Effector CD8-positive, alpha-beta T cell (primary cell): Measurements from ENCODE around the gene HS3ST5.
"Not testable (repeated sequence)": the region's sequence is repeated elsewhere in the genome, so short reads cannot be mapped to it uniquely, and the experiment has no call there.

ENCODE experiments used
- DNase-seq: peaks from one replicate; lab custom pipeline; 2025; lab: John Stamatoyannopoulos, UW

The HS3ST5 gene

GRCh38 chr6:114044566-114044965, 298.3 kb downstream of the HS3ST5 start:
- not testable (repeated sequence) for DNase-seq

GRCh38 chr6:114042267-114043016, 300.4 kb downstream of the HS3ST5 start:
- DNase-seq: no peak

DNA sequence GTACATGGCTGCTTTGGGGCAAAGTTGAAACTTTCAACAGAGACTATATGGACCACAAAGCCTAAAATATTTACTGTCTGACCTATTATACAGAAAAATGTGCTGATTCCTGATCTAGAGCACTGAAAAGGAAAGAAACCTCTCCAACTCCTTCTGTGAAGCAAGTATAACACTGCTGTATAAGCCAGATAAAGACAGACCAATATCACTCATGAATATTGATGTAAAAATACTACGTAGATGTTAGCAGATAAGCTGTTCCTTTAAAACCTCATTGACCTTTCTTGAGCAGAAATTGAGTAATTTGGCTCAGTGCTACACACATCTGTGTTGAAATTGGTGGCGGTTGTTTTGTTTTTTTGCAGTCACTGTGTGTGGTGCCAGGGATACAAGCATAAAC, 302.0 kb downstream of the HS3ST5 start:
- DNase-seq: no peak

- DNase-seq: no peak
These were observed 303.0 kb downstream of the HS3ST5 start for GRCh38 chr6:114039841-114040240.

DNA sequence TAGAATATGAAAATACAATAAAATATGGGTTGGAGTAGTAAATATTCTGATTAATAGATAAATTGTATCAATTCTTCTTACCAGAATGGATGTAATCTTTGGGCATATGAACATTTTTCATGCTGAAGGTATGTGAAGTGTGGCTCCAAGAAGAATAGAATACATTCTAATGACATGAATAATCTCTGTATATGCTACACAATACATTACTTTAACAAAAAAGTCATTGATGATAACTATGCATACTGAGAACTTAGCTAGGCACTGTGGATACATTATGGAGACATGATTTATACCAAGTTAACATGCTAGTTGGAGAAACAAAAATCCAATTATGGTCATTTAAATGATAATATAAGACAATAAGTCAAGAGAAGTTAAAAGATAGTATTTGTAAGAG, 309.2 kb downstream of the HS3ST5 start:
- DNase-seq: no peak

GRCh38 chr6:114032721-114033120, 310.1 kb downstream of the HS3ST5 start:
- no peak for DNase-seq

DNA sequence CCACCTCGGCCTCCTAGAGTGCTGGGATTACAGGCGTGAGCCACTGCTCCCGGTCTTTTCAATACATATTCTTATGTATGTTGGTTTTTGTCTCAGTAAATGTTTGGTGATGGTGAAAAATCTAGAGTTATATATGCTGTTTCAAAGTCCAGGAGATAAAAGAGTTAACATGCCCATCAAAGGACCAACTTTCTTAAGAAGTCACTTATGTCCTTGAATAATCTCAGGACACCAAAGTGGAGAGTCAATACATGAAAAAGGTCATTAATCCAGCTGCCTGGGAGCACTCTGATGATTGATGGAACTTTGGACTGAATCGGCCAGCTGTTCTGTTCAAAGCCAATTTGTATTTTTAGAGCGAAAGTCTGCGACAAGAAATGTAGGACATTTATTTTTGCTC, 312.1 kb downstream of the HS3ST5 start:
- DNase-seq: no peak

DNA sequence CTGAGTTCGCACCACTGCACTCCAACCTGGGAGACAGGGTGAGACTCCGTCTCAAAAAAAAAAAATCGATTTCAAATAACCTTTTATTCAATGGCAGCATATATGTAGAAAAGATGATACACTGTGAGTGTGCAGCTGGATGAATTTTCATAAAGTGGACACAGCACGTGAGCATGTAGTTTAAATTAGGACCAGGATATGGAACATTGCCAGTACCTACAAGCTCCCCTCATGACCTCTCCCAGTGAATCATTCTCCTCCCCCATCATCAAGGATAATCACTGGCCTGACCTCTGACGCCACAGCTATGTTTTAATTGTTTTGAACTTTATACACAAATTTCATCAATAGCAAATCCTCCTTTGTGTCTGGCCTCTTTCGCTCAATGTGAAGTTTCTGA, 318.1 kb downstream of the HS3ST5 start:
- DNase-seq: no peak

DNA sequence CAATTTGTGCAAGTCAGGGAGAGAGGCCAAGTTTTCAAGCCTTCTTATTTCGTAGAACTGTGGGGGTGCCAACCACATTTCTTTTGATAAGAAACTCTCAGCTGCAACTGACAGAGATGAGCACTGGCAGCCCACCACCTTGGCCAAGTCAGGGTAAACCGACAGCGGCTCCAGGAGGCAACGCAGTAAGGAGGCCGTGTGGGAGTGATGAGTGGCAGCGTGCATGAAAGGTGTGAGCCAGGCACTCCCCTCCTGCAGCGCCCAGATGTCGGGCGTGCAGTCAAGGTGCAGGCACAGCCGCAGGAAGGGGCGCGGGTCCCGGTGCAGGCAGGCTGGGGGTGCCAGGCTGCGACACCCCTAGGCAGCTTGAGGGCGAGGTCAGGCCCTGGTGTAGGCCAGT, 322.6 kb downstream of the HS3ST5 start:
- DNase-seq: no peak

- not testable (repeated sequence) for DNase-seq
These were observed 325.7 kb downstream of the HS3ST5 start for GRCh38 chr6:114017146-114017545.

DNA sequence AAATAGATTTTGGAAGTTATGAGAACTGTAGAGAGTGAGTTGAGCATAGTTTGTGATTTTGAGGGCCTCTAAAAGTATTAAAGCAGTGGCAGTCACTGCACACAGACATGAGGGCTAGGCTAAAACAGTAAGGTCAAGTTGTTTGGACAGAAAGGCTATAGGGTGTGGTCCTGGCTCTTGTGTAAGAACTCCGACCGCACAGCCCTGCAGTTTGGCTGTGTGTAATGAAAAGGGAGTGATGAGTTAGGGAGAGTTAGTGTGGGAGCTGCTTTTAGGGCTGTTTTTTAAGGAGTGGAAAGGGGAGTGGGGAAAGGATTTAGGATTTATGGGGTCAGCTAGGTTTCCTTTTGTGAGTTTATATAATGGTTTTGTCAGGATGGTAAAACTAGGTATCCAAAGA, 328.7 kb downstream of the HS3ST5 start:
- not testable (repeated sequence) for DNase-seq

GRCh38 chr6:114011486-114011885, 331.3 kb downstream of the HS3ST5 start:
- DNase-seq: not testable (repeated sequence)

DNA sequence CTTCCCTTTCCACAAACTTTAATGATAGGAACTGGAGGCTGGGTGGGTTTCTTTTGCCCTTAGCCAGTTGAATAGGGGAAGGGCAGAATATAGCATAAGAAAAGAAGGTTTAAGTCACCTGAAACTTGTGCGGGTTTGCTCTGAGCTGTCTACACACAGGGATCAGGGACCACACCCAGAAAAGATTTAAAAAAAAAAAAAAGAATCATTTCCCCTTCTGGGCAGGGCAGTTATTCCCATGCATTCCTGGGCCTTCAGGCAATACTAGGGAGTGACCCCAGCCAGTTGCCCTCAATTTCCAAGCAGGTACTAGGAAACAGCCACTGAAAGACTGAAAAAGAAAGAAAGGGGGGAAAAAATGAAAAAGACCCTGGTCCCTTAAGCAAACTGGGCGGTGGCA, 332.3 kb downstream of the HS3ST5 start:
- no peak for DNase-seq

DNA sequence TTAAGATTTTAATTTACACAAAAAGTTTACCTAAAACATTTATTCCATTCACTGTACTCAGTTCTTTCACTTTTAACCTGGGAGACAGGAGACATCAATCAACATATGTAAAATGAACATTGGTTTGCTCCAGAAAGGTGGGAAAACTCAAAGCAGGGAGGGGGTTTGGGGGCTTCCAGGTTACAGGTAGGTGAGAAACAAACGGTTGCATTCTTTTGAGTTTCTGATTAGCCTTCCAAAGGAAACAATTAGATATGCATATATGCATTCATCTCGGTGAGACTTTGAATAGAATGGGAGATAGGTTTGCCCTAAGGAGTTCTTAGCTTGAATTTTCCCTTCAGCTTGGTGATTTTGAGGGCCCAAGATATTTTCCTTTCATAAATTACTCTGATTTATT, 333.6 kb downstream of the HS3ST5 start:
- DNase-seq: no peak

GRCh38 chr6:114008331-114008730, 334.5 kb downstream of the HS3ST5 start:
- DNase-seq: no peak

DNA sequence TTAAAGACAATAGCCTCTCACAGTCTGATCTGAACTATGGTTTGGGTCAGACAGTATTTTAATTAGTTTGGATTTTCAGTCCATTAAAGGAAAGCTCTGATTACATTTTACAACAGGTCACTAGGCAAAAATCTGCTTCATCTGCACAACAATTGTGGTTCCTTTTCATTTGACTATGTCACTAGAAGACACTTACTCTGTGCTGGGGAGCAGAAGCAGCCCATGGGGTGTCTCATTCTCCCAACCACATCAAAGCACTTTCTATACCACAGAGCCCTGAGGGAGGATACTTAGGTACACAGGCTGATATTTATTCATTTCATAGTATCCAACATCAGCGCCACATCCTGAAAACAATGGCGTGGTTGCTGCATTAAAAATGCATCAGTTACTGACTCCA, 335.3 kb downstream of the HS3ST5 start:
- DNase-seq: no peak
